Suppressor macrophage (primary cell): ENCODE measurements around the gene ACTR1B.
"Not testable (repeated sequence)": the region's sequence is repeated elsewhere in the genome, so short reads cannot be mapped to it uniquely, and the experiment has no call there.

ENCODE experiments used
- DNase-seq, 4 experiments: peaks; one replicate each; pipeline ENCODE4 v3.0.0-alpha.2; 2020 to 2022

The ACTR1B gene

GRCh38 chr2:97688062-97688827 is 24.4 kb upstream of the ACTR1B start:
- no peak for DNase-seq

- not testable (repeated sequence) for DNase-seq
Measured at GRCh38 chr2:97687235-97687634, 23.4 kb upstream of the ACTR1B start.

GRCh38 chr2:97678298-97678697 is 14.5 kb upstream of the ACTR1B start:
- peak in 2 of 4 experiments; percentile 20 to 26 for DNase-seq

DNA sequence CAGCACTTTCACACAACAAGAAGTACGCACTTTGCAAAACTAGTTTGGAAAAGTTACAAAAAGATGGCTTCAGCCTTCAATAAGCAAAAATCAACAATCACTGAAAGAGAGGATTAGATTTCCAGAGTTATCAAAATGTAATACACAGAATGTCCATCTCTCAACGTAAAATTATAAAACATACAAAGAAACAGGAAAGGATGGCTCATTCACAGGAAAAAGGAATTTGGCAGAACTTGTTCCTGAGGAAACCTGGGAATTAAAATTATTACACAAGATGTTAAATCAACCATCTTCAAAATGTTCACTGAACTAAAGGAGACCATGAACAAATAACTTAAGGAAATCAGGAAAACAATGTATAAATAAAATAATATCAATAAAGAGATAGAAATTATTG is 13.6 kb upstream of the ACTR1B start:
- DNase-seq, result no peak

DNA sequence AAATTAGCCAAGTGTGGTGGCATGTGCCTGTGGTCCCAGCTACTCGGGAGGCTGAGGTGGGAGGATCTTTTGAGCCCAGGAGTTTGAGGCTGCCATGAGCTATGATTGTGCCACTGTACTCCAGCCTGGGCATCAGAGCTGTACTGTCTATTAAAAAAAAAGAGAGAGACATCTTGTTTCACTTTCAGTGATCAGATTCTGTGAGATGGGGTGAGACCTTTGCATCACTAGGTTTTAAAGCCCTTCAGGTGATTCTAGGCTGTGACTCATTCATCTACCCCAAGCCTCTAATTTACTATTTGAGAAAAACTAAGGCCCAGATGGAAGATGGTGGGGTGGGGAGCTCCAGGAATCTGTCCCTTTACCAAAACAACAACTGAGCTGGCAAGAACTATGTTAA is 12.8 kb upstream of the ACTR1B start:
- no peak for DNase-seq

- no peak for DNase-seq
Measured at GRCh38 chr2:97675430-97676113, 11.7 kb upstream of the ACTR1B start.

- DNase-seq, result peak; percentile 64 to 79 (median 70)
Measured at GRCh38 chr2:97673915-97674283, 10.1 kb upstream of the ACTR1B start.

DNA sequence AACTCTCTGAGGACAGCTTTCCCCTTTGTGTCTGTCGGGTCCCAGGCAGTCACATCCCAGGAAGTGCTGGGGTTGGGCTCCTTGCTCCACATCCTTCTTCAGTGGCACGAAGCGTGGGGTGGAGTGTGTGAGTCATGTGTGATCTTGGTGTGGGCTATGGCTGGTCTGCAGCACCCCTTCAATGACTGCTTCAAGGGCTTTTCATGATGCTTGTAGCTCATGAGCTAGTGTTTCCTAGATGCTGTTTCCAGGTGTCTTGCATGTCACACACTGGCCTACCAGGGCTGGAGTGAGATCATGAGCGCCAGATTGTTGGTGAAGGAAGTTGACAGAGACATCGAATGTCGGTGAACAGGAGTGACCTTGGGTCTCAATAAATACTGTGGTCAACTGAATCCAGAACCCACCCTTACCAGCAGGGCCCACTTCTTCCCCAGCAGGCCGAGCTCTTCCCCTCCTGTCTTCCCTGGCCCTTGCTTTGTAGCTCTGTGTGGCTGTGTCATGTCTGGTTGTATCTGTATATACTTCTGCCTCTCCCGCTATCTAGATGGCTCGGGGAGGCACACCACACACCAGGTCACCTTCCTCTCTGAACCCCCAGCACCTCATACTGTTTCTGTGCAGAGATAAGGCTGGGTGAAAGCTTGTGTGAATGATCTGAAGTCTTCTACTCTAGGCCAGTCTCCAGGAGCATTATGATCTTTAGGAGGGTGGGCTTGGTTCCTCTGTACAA is 9.5 kb upstream of the ACTR1B start:
- DNase-seq, result peak; percentile 76 to 84 (median 80)

- peak in 3 of 4 experiments; percentile 22 to 30 (median 27) for DNase-seq
Measured at GRCh38 chr2:97672606-97673140, 8.8 kb upstream of the ACTR1B start.

DNA sequence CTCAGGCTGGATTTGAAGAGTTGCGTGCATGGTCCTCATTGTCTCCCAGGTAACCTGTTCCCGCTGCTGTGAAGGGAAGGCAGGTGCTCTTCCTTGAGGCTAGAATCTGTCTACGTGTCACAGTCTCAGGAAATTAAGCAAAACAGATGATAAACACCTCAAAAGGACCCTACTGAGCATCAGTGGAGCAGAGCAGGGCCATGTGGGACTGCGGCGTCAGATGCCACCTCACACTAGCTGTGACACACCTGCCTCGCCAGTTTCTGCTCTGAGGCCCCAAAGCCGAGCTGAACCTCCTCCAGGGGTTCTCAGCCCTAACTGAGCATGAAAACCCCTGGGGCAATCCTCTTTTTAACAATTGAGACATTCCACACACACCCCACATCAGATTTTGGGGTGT is 7.7 kb upstream of the ACTR1B start:
- DNase-seq, result no peak

GRCh38 chr2:97670471-97670870 is 6.6 kb upstream of the ACTR1B start:
- DNase-seq, result no peak

- DNase-seq, result no peak
Measured at GRCh38 chr2:97669448-97669847, 5.6 kb upstream of the ACTR1B start, which contains the start of gene C2orf92. Gene C2orf92 (plus strand): TSS chr2:97669713. CDS start chr2:97669789, 76 bp downstream.

- peak in 2 of 4 experiments; percentile 57 for DNase-seq
Measured at GRCh38 chr2:97664636-97664970, 759 bp upstream of the ACTR1B start.

DNA sequence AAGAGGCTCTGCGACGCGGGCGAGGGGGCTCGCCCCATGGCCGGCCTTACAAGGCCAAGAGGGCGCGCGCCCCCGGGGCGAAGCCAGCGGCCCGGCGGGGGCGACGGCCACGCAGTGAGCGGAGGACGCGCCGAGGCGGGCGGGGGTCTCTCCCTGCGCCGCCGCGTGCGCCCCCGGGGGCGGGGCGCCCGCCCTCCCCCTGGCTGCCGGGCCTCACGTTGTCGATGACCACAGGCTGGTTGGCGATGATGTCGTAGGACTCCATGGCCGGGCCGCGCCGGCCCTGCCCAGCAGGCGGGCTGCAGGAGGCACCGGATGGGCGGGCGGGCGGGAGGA is 250 bp downstream of the ACTR1B start:
- no peak for DNase-seq

DNA sequence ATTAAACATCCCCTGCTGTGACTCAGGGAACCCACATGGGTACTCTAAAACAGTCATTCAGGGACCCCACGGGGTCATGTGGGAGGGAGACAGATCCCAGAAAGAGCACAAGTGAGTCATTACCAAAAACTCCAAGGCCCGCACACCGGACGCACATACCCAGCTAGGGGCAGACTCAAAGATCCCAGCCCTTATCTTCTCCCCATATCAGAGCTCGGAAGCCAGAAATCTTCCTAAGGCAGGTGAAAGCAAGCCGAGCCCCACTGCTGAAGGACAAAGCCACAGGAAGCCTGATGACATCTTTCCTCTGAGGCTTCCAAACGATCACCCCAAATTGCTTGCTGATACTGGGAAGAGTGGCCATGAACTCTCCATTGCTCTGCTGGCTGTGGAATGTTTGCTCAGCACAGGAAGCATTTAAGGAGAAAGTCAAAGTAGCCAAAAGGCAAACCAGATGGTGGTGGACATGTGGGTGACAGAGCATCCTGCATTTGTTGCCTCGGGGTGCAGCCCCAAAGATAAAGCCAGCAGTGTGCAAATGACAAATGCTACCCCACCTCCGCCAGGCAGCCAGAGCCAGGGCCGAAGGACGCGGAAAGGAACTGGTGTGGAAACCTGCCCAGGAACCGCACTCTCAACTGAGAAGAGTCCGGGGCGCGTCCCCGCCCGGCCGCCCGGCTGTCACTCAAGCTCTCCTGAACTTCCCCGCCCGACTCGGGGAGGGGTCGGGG is 784 bp downstream of the ACTR1B start:
- peak; percentile 88 to 97 (median 90) for DNase-seq

- DNase-seq, result no peak
Measured at GRCh38 chr2:97662386-97662894, 1.4 kb downstream of the ACTR1B start.

DNA sequence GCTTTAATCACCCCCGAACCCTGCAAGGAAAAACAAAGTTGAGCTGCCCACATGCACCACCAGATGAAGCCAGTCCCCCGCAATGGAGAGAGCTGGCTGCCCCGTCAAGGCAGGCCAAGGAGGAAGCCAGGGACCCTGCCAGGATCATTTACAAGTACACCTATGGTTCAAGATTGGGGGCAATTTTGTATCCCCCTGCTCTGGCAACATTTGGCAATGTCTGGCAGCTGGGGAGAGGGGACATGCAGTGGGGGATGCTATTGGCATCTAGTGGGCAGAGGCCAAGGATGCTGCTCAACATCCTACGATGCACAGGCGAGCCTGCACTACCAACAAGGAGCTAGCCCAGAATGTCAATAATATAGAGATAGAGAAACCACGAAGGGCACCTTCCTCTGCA is 1.9 kb downstream of the ACTR1B start:
- DNase-seq, result no peak

DNA sequence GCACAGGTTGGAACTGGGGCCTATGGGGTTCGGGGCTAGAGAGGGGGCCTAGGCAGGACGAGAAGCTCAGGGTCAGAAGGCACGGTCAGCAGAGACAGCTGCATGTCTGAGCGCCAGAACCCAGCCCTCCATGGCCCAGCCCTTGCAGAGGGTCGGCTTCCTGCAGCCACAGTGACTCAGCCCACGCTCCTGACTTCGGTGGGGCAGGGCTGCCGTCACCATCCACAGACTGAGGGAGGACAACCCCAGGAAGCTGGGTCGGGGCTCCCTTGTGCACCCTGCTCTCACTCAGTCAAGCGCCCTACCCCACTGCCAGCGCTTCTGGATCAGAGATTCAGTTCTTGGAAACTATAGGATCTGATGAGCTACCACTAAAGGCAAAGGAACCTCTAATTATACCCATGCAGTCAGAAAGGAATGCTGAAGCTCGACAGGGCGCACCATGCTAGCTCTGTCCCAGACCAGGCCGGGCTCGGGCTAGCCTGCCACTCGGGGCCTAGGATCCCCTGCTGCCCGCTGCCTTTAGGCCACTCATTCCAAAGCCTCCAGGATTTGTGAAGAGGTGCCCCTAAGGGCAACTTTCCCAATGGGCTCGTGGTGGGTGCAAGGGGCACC is 3.0 kb downstream of the ACTR1B start:
- DNase-seq, result peak in 2 of 4 experiments; percentile 23 to 33

- DNase-seq, result peak in 3 of 4 experiments; percentile 54 to 67 (median 58)
Measured at GRCh38 chr2:97660044-97660774, 3.6 kb downstream of the ACTR1B start.

- no peak for DNase-seq
Measured at GRCh38 chr2:97659256-97660043, 4.4 kb downstream of the ACTR1B start.
